Measurements from ENCODE around the gene TMEM255B.
"Not testable (repeated sequence)": the region's sequence is repeated elsewhere in the genome, so short reads cannot be mapped to it uniquely, and the experiment has no call there.

Gene TMEM255B

GRCh38 chr13:113750554-113751399 is 8.2 kb upstream of the TMEM255B start:
- no peak for DNase-seq

- no peak for DNase-seq
Observed at GRCh38 chr13:113751491-113751890, 7.5 kb upstream of the TMEM255B start.

- not testable (repeated sequence) for DNase-seq
Observed at GRCh38 chr13:113752211-113752986, 6.6 kb upstream of the TMEM255B start.

- no peak for DNase-seq
Observed at GRCh38 chr13:113753171-113753570, 5.9 kb upstream of the TMEM255B start.

GRCh38 chr13:113754242-113754641 is 4.8 kb upstream of the TMEM255B start:
- DNase-seq, result no peak

- DNase-seq, result no peak
Observed at GRCh38 chr13:113754691-113755090, 4.3 kb upstream of the TMEM255B start.

GRCh38 chr13:113756441-113757097 is 2.5 kb upstream of the TMEM255B start:
- no peak for DNase-seq

- DNase-seq, result no peak
Observed at GRCh38 chr13:113759525-113760137, 605 bp downstream of the TMEM255B start.

GRCh38 chr13:113761136-113761535 is 2.1 kb downstream of the TMEM255B start:
- DNase-seq, result no peak

- no peak for DNase-seq
Observed at GRCh38 chr13:113762075-113762474, 3.0 kb downstream of the TMEM255B start.

GRCh38 chr13:113762538-113762937 is 3.5 kb downstream of the TMEM255B start:
- no peak for DNase-seq

GRCh38 chr13:113763254-113763653 is 4.2 kb downstream of the TMEM255B start:
- no peak for DNase-seq

- no peak for DNase-seq
Observed at GRCh38 chr13:113763961-113764792, 5.2 kb downstream of the TMEM255B start.

- no peak for DNase-seq
Observed at GRCh38 chr13:113764793-113765563, 6.0 kb downstream of the TMEM255B start.

GRCh38 chr13:113765564-113765910 is 6.5 kb downstream of the TMEM255B start:
- DNase-seq, result no peak

GRCh38 chr13:113766035-113766800 is 7.2 kb downstream of the TMEM255B start:
- DNase-seq, result no peak

GRCh38 chr13:113767366-113767765 is 8.3 kb downstream of the TMEM255B start:
- DNase-seq, result no peak

- no peak for DNase-seq
Observed at GRCh38 chr13:113768018-113768905, 9.2 kb downstream of the TMEM255B start.

GRCh38 chr13:113769106-113769505 is 10.1 kb downstream of the TMEM255B start:
- DNase-seq, result no peak

GRCh38 chr13:113769881-113770280 is 10.9 kb downstream of the TMEM255B start:
- no peak for DNase-seq
